DOHH2 (cell line): ENCODE results near the gene TMEM30A.

Experiments
- H3F3A ChIP-seq: fragments of 200-600 bp; sonication (generic), shearing (Covaris generic); 2 replicates; pipeline ENCODE4 v1.6.0; 2016; ENCODE audit warnings: antibody characterized with exemption, mild to moderate bottlenecking; ENCODE audit not compliant: control insufficient read depth, insufficient read depth
- H3K27ac ChIP-seq: fragments of 200-600 bp; sonication (generic); 2 replicates; pipeline ENCODE4 v1.5.1; 2014; ENCODE audit warnings: low read depth, mild to moderate bottlenecking, low read length, moderate library complexity
- H3K27me3 ChIP-seq: fragments of 200-600 bp; sonication (generic); 2 replicates; pipeline ENCODE4 v1.6.1; 2014; ENCODE audit warnings: mild to moderate bottlenecking, low read length, mixed read lengths; ENCODE audit not compliant: control insufficient read depth
- H3K36me3 ChIP-seq: fragments of 200-600 bp; sonication (generic); 2 replicates; pipeline ENCODE4 v1.6.1; 2014; ENCODE audit warnings: mild to moderate bottlenecking, low read length, moderate library complexity, mixed read lengths; ENCODE audit not compliant: control insufficient read depth
- H3K4me1 ChIP-seq: fragments of 200-600 bp; sonication (generic); 2 replicates; pipeline ENCODE4 v1.6.1; 2014; ENCODE audit warnings: mild to moderate bottlenecking, low read length, mixed read lengths; ENCODE audit not compliant: control insufficient read depth
- H3K4me2 ChIP-seq: fragments of 200-600 bp; sonication (generic); 2 replicates; pipeline ENCODE4 v1.6.0; 2014; ENCODE audit warnings: mild to moderate bottlenecking, low read length, moderate library complexity
- H3K4me3 ChIP-seq: fragments of 200-600 bp; sonication (generic); 2 replicates; pipeline ENCODE4 v1.5.1; 2014; ENCODE audit warnings: mild to moderate bottlenecking, low read length, mixed read lengths
- H3K79me2 ChIP-seq: fragments of 200-600 bp; sonication (generic); 2 replicates; pipeline ENCODE4 v1.6.1; 2014; ENCODE audit warnings: mild to moderate bottlenecking, low read length, mixed read lengths; ENCODE audit not compliant: control insufficient read depth
- H3K9me2 ChIP-seq: fragments of 200-600 bp; sonication (generic); replicated peaks from 2 replicates; pipeline ENCODE4 v1.6.1; 2014; ENCODE audit warnings: mild to moderate bottlenecking, low read length, mixed read lengths; ENCODE audit not compliant: control insufficient read depth
- H3K9me3 ChIP-seq: fragments of 200-600 bp; sonication (generic); 2 replicates; pipeline ENCODE4 v1.6.1; 2014; ENCODE audit warnings: antibody characterized with exemption, low read length, mixed read lengths; ENCODE audit not compliant: control insufficient read depth, insufficient read depth
- H4K20me1 ChIP-seq: fragments of 200-600 bp; sonication (generic); 2 replicates; pipeline ENCODE4 v1.6.0; 2014; ENCODE audit warnings: low read depth, mild to moderate bottlenecking, antibody characterized with exemption, low read length, moderate library complexity; ENCODE audit not compliant: control insufficient read depth, insufficient read depth
- CTCF ChIP-seq: fragments of 200-600 bp; sonication (generic); IDR thresholded peaks from one replicate; pipeline ENCODE4 v1.5.1; 2014; ENCODE audit warnings: antibody characterized with exemption, mild to moderate bottlenecking, low read depth, low read length; ENCODE audit not compliant: poor library complexity, severe bottlenecking
- EZH2phosphoT487 ChIP-seq: fragments of 200-600 bp; sonication (generic); IDR thresholded peaks from 2 replicates; pipeline ENCODE4 v1.6.1; 2017; ENCODE audit warnings: borderline replicate concordance, mild to moderate bottlenecking, antibody characterized with exemption, low read length, moderate library complexity, mixed read lengths

Gene TMEM30A

GRCh38 chr6:75219263-75219662 lies 65.3 kb downstream of the TMEM30A start:
- H3K79me2 ChIP-seq: no peaks in the 10 kb centered on the region
- H3K4me2 ChIP-seq: no peak overlapping the region
- H3K27ac ChIP-seq: no peak overlapping the region
- TF ChIP-seq EZH2phosphoT487 (no peak), CTCF (no peak)
- H3K9me2 ChIP-seq: no peaks in the 10 kb centered on the region
- H4K20me1 ChIP-seq: no peaks in the 10 kb centered on the region
- no peaks in the 10 kb centered on the region for H3F3A ChIP-seq
- no peaks in the 10 kb centered on the region for H3K9me3 ChIP-seq
- no peaks in the 10 kb centered on the region for H3K4me1 ChIP-seq
- no peak overlapping the region for H3K4me3 ChIP-seq
- peaks cover 13% of the 10 kb centered on the region for H3K27me3 ChIP-seq
- H3K36me3 ChIP-seq: no peaks in the 10 kb centered on the region

DNA sequence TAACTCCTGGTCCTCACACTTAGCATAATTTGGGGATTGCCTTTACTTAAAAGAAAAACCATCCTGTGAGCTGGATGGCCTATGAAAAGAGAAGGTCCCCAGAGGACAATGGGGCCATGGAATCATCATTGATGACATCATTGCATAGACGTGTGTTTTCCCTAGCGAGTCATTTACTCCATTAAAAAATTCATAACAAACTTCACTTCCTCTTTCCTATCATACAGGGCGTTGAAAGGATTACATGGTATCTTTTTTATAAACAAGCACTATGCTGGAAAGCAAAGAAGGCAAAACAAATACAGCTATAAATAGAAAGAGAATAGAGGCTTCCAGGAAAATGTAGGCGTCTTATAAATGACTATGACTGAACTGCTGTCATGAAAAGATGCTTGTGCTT lies 67.4 kb downstream of the TMEM30A start:
- H3K27ac ChIP-seq: no peak overlapping the region
- H3K4me2 ChIP-seq: no peak overlapping the region
- no peak overlapping the region for H3K4me3 ChIP-seq

DNA sequence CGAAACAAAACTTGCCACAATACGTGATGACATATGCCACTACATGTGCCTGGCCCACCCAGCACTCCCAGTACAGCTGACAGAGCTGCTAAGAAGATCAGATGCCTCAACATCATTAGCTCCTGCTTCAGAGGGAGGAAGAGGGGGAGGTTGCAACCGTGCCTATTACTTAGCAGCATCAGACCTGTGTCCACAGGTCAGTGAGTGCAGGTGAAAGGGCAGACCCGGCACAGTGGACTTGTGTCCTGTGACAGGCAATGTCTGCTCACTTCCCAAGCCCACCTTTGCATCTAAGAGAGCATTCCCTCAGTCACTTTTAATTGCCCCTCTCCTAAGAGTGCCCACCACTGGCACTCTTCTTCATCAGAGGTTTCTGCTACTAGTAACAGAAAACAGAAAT lies 69.3 kb downstream of the TMEM30A start:
- Histone ChIP-seq H4K20me1 (no peaks in the 10 kb centered on the region), H3K27me3 (peaks cover 13% of the 10 kb centered on the region), H3K79me2 (no peaks in the 10 kb centered on the region), H3K9me3 (no peaks in the 10 kb centered on the region), H3F3A (no peaks in the 10 kb centered on the region), H3K36me3 (no peaks in the 10 kb centered on the region), H3K4me1 (no peaks in the 10 kb centered on the region), H3K27ac (no peak overlapping the region), H3K4me2 (no peak overlapping the region), H3K4me3 (no peak overlapping the region), H3K9me2 (no peaks in the 10 kb centered on the region)
- TF ChIP-seq EZH2phosphoT487: no peak
- TF ChIP-seq CTCF: no peak

More for the DNA sequence above, 67.4 kb downstream of the TMEM30A start:
- TF ChIP-seq CTCF (no peak), EZH2phosphoT487 (no peak)
- Histone ChIP-seq H3K79me2 (no peaks in the 10 kb centered on the region), H4K20me1 (no peaks in the 10 kb centered on the region), H3K27me3 (peaks cover 13% of the 10 kb centered on the region), H3K36me3 (no peaks in the 10 kb centered on the region), H3K9me3 (no peaks in the 10 kb centered on the region), H3K9me2 (no peaks in the 10 kb centered on the region), H3F3A (no peaks in the 10 kb centered on the region), H3K4me1 (no peaks in the 10 kb centered on the region)

DNA sequence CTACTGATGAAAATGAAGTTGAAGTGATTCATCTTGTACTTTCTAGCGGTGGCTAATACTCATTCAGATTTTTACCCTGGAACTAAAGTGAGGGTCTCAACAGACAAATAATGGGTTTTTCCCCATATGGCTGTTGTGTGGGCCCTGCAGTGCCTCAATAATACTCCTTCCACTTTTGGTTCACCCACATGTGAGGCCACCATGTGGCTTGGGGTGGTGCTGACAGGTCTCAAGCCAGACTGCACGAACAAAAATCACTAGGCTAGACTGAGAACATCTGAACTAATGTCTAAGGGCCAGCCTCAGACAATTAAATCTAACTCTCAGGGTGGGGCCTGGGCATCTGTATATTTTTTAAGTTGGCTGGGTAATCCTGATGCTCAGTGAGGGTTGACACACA lies 70.9 kb downstream of the TMEM30A start:
- no peak for TF ChIP-seq EZH2phosphoT487
- TF ChIP-seq CTCF: peak; percentile 14
- Histone ChIP-seq H3K27ac (no peak overlapping the region), H3K27me3 (peaks cover 5% of the 10 kb centered on the region)

More for the DNA sequence above, 70.9 kb downstream of the TMEM30A start:
- Histone ChIP-seq H3K9me3 (no peaks in the 10 kb centered on the region), H3K9me2 (no peaks in the 10 kb centered on the region), H4K20me1 (no peaks in the 10 kb centered on the region), H3K79me2 (no peaks in the 10 kb centered on the region), H3K4me1 (no peaks in the 10 kb centered on the region; the same call in 1 of the 2 replicates), H3K4me3 (no peak overlapping the region), H3F3A (no peaks in the 10 kb centered on the region), H3K4me2 (no peak overlapping the region), H3K36me3 (no peaks in the 10 kb centered on the region)
